ENCODE results near the gene FSTL5. TPM values are rescaled to one million over a fixed set of nuclear protein-coding genes. Genes with fewer than 3 reads are reported as not detected.

Gene FSTL5
- total RNA-seq, 1 donor from 2014 or later, result 0.08 TPM

DNA sequence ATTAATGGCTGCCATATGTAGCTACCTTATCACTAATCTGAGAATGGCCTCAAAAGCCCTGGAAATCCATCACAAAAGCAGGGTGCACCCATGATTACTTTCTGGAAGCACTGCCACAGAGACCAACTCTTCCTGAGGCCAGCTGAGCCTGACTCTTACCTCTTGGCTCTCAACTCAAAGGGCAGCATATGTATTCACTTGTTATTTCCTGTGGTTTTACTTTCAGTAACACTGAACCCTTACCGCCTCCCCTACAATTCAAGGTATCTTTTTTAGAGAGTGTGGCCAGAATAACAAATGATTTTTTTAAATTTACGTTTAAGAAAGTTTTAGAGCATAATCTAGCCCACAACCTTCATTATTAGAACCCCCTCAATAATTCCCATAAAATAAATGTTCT is 434.9 kb downstream of the FSTL5 start:
- no peak for TF ChIP-seq CTCF (IDR thresholded peaks at IDR 0.05; ENCODE audit: unreplicated experiment)
- H3K27me3 Mint-ChIP-seq (ENCODE audit: unreplicated experiment), result no peaks in the 10 kb centered on the region
- no peaks in the 10 kb centered on the region for H3K9me3 Mint-ChIP-seq (ENCODE audit: unreplicated experiment)
- no peak for DNase-seq (ENCODE audit: low spot score)
- no peaks in the 10 kb centered on the region for H3K4me1 Mint-ChIP-seq (ENCODE audit: unreplicated experiment)
- H3K27ac Mint-ChIP-seq (ENCODE audit: unreplicated experiment), result no peak overlapping the region
- no peaks in the 10 kb centered on the region for H3K36me3 Mint-ChIP-seq (ENCODE audit: low read depth, unreplicated experiment)
- H3K4me3 Mint-ChIP-seq (ENCODE audit: unreplicated experiment), result no peak overlapping the region

- Mint-ChIP-seq H3K27ac (ENCODE audit: unreplicated experiment) (no peak overlapping the region), H3K4me3 (ENCODE audit: unreplicated experiment) (no peak overlapping the region), H3K4me1 (ENCODE audit: unreplicated experiment) (no peaks in the 10 kb centered on the region), H3K27me3 (ENCODE audit: unreplicated experiment) (no peaks in the 10 kb centered on the region), H3K36me3 (ENCODE audit: low read depth, unreplicated experiment) (no peaks in the 10 kb centered on the region), H3K9me3 (ENCODE audit: unreplicated experiment) (no peaks in the 10 kb centered on the region)
- no peak for DNase-seq (ENCODE audit: low spot score)
- no peak for TF ChIP-seq CTCF (IDR thresholded peaks at IDR 0.05; ENCODE audit: unreplicated experiment)
Observed at GRCh38 chr4:161721947-161722346, 441.9 kb downstream of the FSTL5 start.

DNA sequence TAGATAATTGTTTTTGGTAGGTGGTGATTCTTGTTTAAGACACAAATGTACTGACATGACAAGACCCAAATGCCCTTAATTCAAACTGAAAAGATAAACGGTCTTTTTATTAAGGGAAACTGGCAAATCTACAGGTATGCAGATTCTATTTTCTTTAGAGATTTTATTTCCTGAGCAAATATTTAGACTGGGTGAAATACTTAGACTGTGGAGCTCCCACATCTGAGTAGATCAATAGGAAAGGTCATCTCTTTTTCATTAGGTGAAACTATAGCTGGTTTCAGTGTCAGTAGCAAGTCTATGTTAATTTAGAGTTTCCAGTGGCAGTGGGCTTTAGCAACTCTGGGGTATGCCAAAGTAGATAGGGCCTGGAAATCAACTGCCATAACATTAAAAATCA is 446.7 kb downstream of the FSTL5 start:
- DNase-seq (ENCODE audit: low spot score), result no peak
- Mint-ChIP-seq H3K27me3 (ENCODE audit: unreplicated experiment) (no peaks in the 10 kb centered on the region), H3K4me1 (ENCODE audit: unreplicated experiment) (no peaks in the 10 kb centered on the region), H3K4me3 (ENCODE audit: unreplicated experiment) (no peak overlapping the region), H3K27ac (ENCODE audit: unreplicated experiment) (no peak overlapping the region), H3K36me3 (ENCODE audit: low read depth, unreplicated experiment) (no peaks in the 10 kb centered on the region), H3K9me3 (ENCODE audit: unreplicated experiment) (no peaks in the 10 kb centered on the region)
- no peak for TF ChIP-seq CTCF (IDR thresholded peaks at IDR 0.05; ENCODE audit: unreplicated experiment)

GRCh38 chr4:161714931-161715330 is 448.9 kb downstream of the FSTL5 start:
- H3K9me3 Mint-ChIP-seq (ENCODE audit: unreplicated experiment), result no peaks in the 10 kb centered on the region
- TF ChIP-seq CTCF (IDR thresholded peaks at IDR 0.05; ENCODE audit: unreplicated experiment), result no peak
- no peak overlapping the region for H3K4me3 Mint-ChIP-seq (ENCODE audit: unreplicated experiment)
- no peaks in the 10 kb centered on the region for H3K36me3 Mint-ChIP-seq (ENCODE audit: low read depth, unreplicated experiment)
- H3K27me3 Mint-ChIP-seq (ENCODE audit: unreplicated experiment), result no peaks in the 10 kb centered on the region
- DNase-seq (ENCODE audit: low spot score), result no peak
- no peak overlapping the region for H3K27ac Mint-ChIP-seq (ENCODE audit: unreplicated experiment)
- H3K4me1 Mint-ChIP-seq (ENCODE audit: unreplicated experiment), result no peaks in the 10 kb centered on the region

DNA sequence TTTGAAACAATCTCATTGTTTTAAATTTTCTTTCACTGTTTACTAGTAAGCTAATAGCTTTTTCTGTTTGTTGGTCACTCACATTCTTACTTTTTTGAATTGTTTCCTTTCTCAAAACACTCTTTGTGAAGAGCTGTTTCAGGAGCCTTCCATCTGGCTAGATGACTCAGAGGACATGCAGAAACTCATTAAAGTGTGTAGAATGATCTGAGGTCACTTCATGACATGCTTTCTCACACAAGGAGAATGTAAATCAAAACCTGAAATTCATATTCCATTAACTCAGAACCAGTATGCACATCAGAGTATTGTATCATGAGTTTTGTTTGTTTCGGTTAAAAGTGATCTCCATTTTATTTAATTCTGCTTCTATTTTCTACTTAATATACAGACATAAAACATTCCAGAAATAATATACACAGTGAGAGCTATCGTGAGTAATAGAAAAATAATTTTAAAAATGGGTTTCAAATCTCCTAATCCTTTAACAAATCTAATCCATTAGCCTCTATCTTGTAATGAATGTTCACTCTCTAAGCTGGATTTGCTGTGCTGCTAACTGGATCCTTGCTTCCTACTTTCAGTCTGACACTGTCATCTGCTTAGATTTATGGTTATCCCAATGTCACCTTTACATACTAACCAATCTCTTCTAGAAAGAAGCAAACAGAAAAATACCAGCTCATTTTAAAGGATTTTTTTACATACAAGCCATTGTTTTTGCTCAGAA is 449.6 kb downstream of the FSTL5 start:
- no peak overlapping the region for H3K4me3 Mint-ChIP-seq (ENCODE audit: unreplicated experiment)
- H3K27ac Mint-ChIP-seq (ENCODE audit: unreplicated experiment), result no peak overlapping the region
- DNase-seq (ENCODE audit: low spot score), result no peak
- TF ChIP-seq CTCF (IDR thresholded peaks at IDR 0.05; ENCODE audit: unreplicated experiment), result no peak
- no peaks in the 10 kb centered on the region for H3K9me3 Mint-ChIP-seq (ENCODE audit: unreplicated experiment)
- H3K4me1 Mint-ChIP-seq (ENCODE audit: unreplicated experiment), result no peaks in the 10 kb centered on the region
- H3K27me3 Mint-ChIP-seq (ENCODE audit: unreplicated experiment), result no peaks in the 10 kb centered on the region
- H3K36me3 Mint-ChIP-seq (ENCODE audit: low read depth, unreplicated experiment), result no peaks in the 10 kb centered on the region
